ENCODE data around the gene SRP9.

DNA sequence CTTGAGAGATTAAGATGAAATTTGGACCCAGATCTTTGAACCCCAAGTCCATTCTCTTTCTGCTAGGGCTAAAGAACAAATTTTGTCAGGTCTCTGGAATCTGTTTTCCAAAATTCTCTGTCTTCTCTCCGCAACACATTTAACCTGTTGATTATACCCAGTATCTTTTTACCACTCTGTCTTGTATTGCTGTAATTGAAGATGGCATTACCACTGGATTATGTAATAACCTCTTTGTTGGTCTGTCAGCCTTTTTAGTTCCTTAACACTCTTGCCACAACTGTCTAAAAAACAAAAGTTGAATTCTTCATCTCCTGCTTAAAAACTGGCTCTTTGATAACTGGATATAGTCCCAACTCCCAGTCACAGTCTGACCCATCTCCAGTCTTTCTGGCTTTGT is 3.0 kb downstream of the SRP9 start:
- TF ChIP-seq, protein P1, sequence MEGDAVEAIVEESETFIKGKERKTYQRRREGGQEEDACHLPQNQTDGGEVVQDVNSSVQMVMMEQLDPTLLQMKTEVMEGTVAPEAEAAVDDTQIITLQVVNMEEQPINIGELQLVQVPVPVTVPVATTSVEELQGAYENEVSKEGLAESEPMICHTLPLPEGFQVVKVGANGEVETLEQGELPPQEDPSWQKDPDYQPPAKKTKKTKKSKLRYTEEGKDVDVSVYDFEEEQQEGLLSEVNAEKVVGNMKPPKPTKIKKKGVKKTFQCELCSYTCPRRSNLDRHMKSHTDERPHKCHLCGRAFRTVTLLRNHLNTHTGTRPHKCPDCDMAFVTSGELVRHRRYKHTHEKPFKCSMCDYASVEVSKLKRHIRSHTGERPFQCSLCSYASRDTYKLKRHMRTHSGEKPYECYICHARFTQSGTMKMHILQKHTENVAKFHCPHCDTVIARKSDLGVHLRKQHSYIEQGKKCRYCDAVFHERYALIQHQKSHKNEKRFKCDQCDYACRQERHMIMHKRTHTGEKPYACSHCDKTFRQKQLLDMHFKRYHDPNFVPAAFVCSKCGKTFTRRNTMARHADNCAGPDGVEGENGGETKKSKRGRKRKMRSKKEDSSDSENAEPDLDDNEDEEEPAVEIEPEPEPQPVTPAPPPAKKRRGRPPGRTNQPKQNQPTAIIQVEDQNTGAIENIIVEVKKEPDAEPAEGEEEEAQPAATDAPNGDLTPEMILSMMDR (IDR thresholded peaks at IDR 0.05): no peak
- TF ChIP-seq ZFX (IDR thresholded peaks at IDR 0.05; ENCODE audit: borderline replicate concordance): no peak
